DND-41 (cell line): ENCODE data around the gene PRPF6.

Experiments used
- ATAC-seq: fragments of 200-7000 bp; cut with Tn5 transposase; 3 replicates; pipeline ENCODE4 v1.9.1; 2021; ENCODE audit warnings: low read depth; ENCODE audit not compliant: insufficient read depth
- DNase-seq: peaks from one replicate; pipeline ENCODE4 v3.0.0-alpha.2; 2020
- H2AFZ ChIP-seq: 2 replicates; pipeline ENCODE4 v1.6.0; 2012; ENCODE audit warnings: low read depth, low read length
- H3K27ac ChIP-seq: 2 replicates; pipeline ENCODE4 v1.5.1; 2012; ENCODE audit warnings: low read length, inconsistent platforms
- H3K27me3 ChIP-seq: fragments of 200-600 bp; sonication (generic); 2 replicates; pipeline ENCODE4 v1.6.0; 2012; ENCODE audit warnings: low read length, mild to moderate bottlenecking, inconsistent platforms; ENCODE audit not compliant: insufficient read depth, poor library complexity
- H3K36me3 ChIP-seq: 2 replicates; pipeline ENCODE4 v1.5.1; 2012; ENCODE audit warnings: low read length, inconsistent platforms; ENCODE audit not compliant: insufficient read depth
- H3K4me1 ChIP-seq: 2 replicates; pipeline ENCODE4 v1.5.1; 2012; ENCODE audit warnings: mild to moderate bottlenecking, low read length; ENCODE audit not compliant: insufficient read depth
- H3K4me2 ChIP-seq: 2 replicates; pipeline ENCODE4 v1.6.0; 2012; ENCODE audit warnings: mild to moderate bottlenecking, moderate library complexity, low read length, inconsistent platforms; ENCODE audit not compliant: insufficient read depth
- H3K4me3 ChIP-seq, 2 experiments: fragments of 200-600 bp in 1 of 2; shearing (Covaris generic) in 1 of 2; 2 replicates each; pipeline ENCODE4 v1.5.1; 2012 to 2016; ENCODE audit warnings: inconsistent platforms in 2 of 2, low read length in 2 of 2, mild to moderate bottlenecking in 2 of 2, low read depth in 1 of 2, moderate library complexity in 1 of 2
- H3K79me2 ChIP-seq: 2 replicates; pipeline ENCODE4 v1.6.0; 2012; ENCODE audit warnings: low read length, inconsistent platforms; ENCODE audit not compliant: insufficient read depth
- H3K9ac ChIP-seq: 2 replicates; pipeline ENCODE4 v1.6.0; 2012; ENCODE audit warnings: low read depth, mild to moderate bottlenecking, inconsistent platforms, low read length, moderate library complexity
- H3K9me3 ChIP-seq: 2 replicates; pipeline ENCODE4 v1.5.1; 2012; ENCODE audit warnings: low read length, moderate library complexity, mild to moderate bottlenecking, inconsistent platforms; ENCODE audit not compliant: insufficient read depth, severe bottlenecking
- H4K20me1 ChIP-seq: 2 replicates; pipeline ENCODE4 v1.6.0; 2012; ENCODE audit warnings: low read length; ENCODE audit not compliant: insufficient read depth
- EZH2 ChIP-seq: IDR thresholded peaks from 3 replicates; pipeline ENCODE4 v1.6.1; 2012; ENCODE audit warnings: borderline replicate concordance, low read depth, mild to moderate bottlenecking, moderate library complexity, low read length, inconsistent platforms; ENCODE audit not compliant: severe bottlenecking
- TF ChIP-seq, protein P1 (sequence below): IDR thresholded peaks from 2 replicates; pipeline ENCODE4 v1.5.1; 2012; ENCODE audit warnings: borderline replicate concordance, low read length, moderate library complexity, mild to moderate bottlenecking; ENCODE audit not compliant: poor library complexity, severe bottlenecking; ENCODE audit errors: extremely low read depth

PRPF6 gene

GRCh38 chr20:64035933-64036345 lies 55.0 kb downstream of the PRPF6 start, which contains the start of gene C20orf204:
C20orf204 (plus strand) TSS chr20:64036182; CDS start chr20:64036324, 142 bp downstream.
- Histone ChIP-seq H3K4me2 (no peak within 1 kb of the TSS), H4K20me1 (peaks cover 13% of the 10 kb centered on the region; the same call in 1 of the 2 replicates), H3K79me2 (no peaks in the 10 kb centered on the region), H3K27me3 (peaks cover 26% of the 10 kb centered on the region), H3K36me3 (peaks cover 37% of the 10 kb centered on the region), H2AFZ (no peak within 1 kb of the TSS), H3K4me3 (no peak within 1 kb of the TSS), H3K4me1 (peaks cover 22% of the 10 kb centered on the region), H3K9me3 (no peaks in the 10 kb centered on the region), H3K9ac (no peak within 1 kb of the TSS), H3K27ac (no peak within 1 kb of the TSS)
- DNase-seq: no peak
- no peak for TF ChIP-seq EZH2
- TF ChIP-seq, protein P1, sequence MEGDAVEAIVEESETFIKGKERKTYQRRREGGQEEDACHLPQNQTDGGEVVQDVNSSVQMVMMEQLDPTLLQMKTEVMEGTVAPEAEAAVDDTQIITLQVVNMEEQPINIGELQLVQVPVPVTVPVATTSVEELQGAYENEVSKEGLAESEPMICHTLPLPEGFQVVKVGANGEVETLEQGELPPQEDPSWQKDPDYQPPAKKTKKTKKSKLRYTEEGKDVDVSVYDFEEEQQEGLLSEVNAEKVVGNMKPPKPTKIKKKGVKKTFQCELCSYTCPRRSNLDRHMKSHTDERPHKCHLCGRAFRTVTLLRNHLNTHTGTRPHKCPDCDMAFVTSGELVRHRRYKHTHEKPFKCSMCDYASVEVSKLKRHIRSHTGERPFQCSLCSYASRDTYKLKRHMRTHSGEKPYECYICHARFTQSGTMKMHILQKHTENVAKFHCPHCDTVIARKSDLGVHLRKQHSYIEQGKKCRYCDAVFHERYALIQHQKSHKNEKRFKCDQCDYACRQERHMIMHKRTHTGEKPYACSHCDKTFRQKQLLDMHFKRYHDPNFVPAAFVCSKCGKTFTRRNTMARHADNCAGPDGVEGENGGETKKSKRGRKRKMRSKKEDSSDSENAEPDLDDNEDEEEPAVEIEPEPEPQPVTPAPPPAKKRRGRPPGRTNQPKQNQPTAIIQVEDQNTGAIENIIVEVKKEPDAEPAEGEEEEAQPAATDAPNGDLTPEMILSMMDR: no peak
- ATAC-seq: no peak

GRCh38 chr20:64036346-64037198 lies 55.6 kb downstream of the PRPF6 start:
- Histone ChIP-seq H2AFZ (no peak overlapping the region), H3K79me2 (no peaks in the 10 kb centered on the region), H3K4me3 (no peak overlapping the region), H3K9me3 (no peaks in the 10 kb centered on the region), H3K9ac (no peak overlapping the region), H3K4me2 (no peak overlapping the region), H4K20me1 (peaks cover 13% of the 10 kb centered on the region; the same call in 1 of the 2 replicates), H3K27me3 (peaks cover 32% of the 10 kb centered on the region), H3K36me3 (peaks cover 32% of the 10 kb centered on the region), H3K4me1 (peaks cover 26% of the 10 kb centered on the region), H3K27ac (no peak overlapping the region)
- DNase-seq (no peak), ATAC-seq (no peak)
- TF ChIP-seq EZH2: no peak
- TF ChIP-seq, protein P1: no peak

DNA sequence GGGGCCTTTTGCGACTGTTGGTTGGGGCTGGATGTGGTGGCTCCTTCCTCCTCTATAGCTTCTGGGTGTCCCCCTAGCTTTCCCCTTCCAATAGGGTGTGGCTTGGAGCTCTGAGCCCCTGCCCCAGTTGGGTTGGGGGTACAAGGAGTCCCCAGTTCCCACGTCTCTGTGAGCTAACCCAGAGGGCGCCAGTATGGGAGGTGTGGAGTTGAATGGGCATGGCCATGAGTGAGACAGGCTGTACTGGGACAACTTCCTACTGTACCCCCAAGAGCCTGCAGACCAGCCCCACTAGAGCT lies 56.2 kb downstream of the PRPF6 start:
- Histone ChIP-seq H4K20me1 (peaks cover 13% of the 10 kb centered on the region; the same call in 1 of the 2 replicates), H3K4me1 (peaks cover 32% of the 10 kb centered on the region), H3K79me2 (no peaks in the 10 kb centered on the region), H3K27me3 (peaks cover 38% of the 10 kb centered on the region), H3K36me3 (peaks cover 27% of the 10 kb centered on the region), H2AFZ (no peak overlapping the region), H3K4me2 (no peak overlapping the region), H3K9ac (no peak overlapping the region), H3K9me3 (no peaks in the 10 kb centered on the region), H3K4me3 (no peak overlapping the region), H3K27ac (no peak overlapping the region)
- no peak for ATAC-seq
- TF ChIP-seq, protein P1: no peak
- no peak for TF ChIP-seq EZH2
- no peak for DNase-seq
